Lung (tissue), 12 donors: ENCODE results near the gene PHF2. TPM values are rescaled to one million over a fixed set of nuclear protein-coding genes. Genes with fewer than 3 reads are reported as not detected.
"Not testable (repeated sequence)": the region's sequence is repeated elsewhere in the genome, so short reads cannot be mapped to it uniquely, and the experiment has no call there.

Experiments used
- ATAC-seq: fragments of 200-7000 bp; cut with Tn5 transposase; one replicate; pipeline ENCODE4 v1.9.1; 2020; ENCODE audit warnings: moderate number of reproducible peaks; ENCODE audit not compliant: insufficient read depth, low FRiP score
- DNase-seq, 3 donors: peaks; one replicate each; pipeline ENCODE4 v3.0.0-alpha.2; 2013 to 2017
- H3K27ac ChIP-seq, 2 donors: one replicate each; pipeline ENCODE4 v1.5.1; 2013; ENCODE audit warnings: mild to moderate bottlenecking in 2 of 2, moderate library complexity in 2 of 2, control low read depth in 1 of 2, inconsistent platforms in 1 of 2, low read depth in 1 of 2, low read length in 1 of 2
- H3K27me3 ChIP-seq, 3 donors: one replicate each; pipeline ENCODE4 v1.5.1; 2013; ENCODE audit warnings: low read length in 2 of 3; ENCODE audit not compliant: control insufficient read depth in 3 of 3, insufficient read depth in 3 of 3
- H3K36me3 ChIP-seq, 4 donors: one replicate each; pipeline ENCODE4 v1.5.1; 2013; ENCODE audit warnings: low read length in 4 of 4, mild to moderate bottlenecking in 1 of 4, moderate library complexity in 1 of 4; ENCODE audit not compliant: control insufficient read depth in 4 of 4, insufficient read depth in 4 of 4
- H3K4me1 ChIP-seq, 5 donors: one replicate each; pipeline ENCODE4 v1.5.1; 2013; ENCODE audit warnings: low read length in 5 of 5, mild to moderate bottlenecking in 2 of 5, moderate library complexity in 1 of 5; ENCODE audit not compliant: control insufficient read depth in 5 of 5, insufficient read depth in 5 of 5
- H3K4me3 ChIP-seq: one replicate; pipeline ENCODE4 v1.5.1; 2013; ENCODE audit warnings: mild to moderate bottlenecking, control low read depth, moderate library complexity
- H3K9ac ChIP-seq, 2 donors: one replicate each; pipeline ENCODE4 v1.5.1; 2013; ENCODE audit warnings: low read length in 2 of 2, control low read depth in 1 of 2; ENCODE audit not compliant: insufficient read depth in 1 of 2
- H3K9me3 ChIP-seq, 4 donors: one replicate each; pipeline ENCODE4 v1.5.1; 2013; ENCODE audit warnings: low read length in 3 of 4, mild to moderate bottlenecking in 1 of 4, moderate library complexity in 1 of 4; ENCODE audit not compliant: control insufficient read depth in 4 of 4, insufficient read depth in 3 of 4
- WGBS, 2 donors: extraction: QIAGEN DNeasy Blood & Tissue Kit; methylation state at CpG; one replicate each; pipeline ENCODE4 v1.1.7; 2013; 5-methylcytosine and 5-hydroxymethylcytosine counted together
- polyA plus RNA-seq, 2 donors: library from polyadenylated mRNA; stranded (reverse); fragments of 200-250 nt; gene quantifications; one replicate each; pipeline ENCODE4 v1.2.1, GENCODE V29; 2013
- total RNA-seq, 2 donors: library from RNA; depleted of rRNA in 1 of 2; stranded (reverse); fragments of >200 nt in 1 of 2; gene quantifications; one replicate each; pipeline ENCODE4 v1.2.1, GENCODE V29; 2014 to 2021
- TF ChIP-seq, protein P1 (sequence below): IDR thresholded peaks from 2 replicates; pipeline ENCODE4 v1.5.1; 2012; ENCODE audit warnings: mild to moderate bottlenecking; ENCODE audit errors: control extremely low read depth, extremely low read depth
- donor health status: control.
- donor health status: control.
- donor health status: Bipolar disorder and iron deficiency.
- donor health status: healthy.
- donor health status: DM: yes; HTN: yes; CAD: no.

Gene PHF2
- total and polyA plus RNA-seq, 4 donors: 20.1 to 33.6 (median 30.2) TPM

DNA sequence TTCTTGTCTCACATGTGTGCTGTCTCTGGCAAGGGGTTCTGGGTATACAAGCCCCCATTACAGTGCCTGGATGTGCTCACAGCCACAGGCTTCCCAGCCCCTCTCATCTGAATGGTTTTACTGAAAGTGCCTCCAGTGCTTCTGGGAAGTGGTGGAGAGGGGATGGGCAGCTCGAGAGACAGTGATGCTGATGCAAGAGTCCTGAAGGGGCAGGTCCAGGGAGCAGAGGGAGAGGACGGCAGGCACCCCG, 93.5 kb downstream of the PHF2 start:
- H3K4me3 ChIP-seq: no peak overlapping the region
- peaks cover 0 to 47% (median 12%) of the 10 kb centered on the region in 4 donors for H3K36me3 ChIP-seq
- H3K9ac ChIP-seq: no peak overlapping the region
- ATAC-seq (no peak), DNase-seq (peak in 2 of 3 donors; percentile 15 to 29)
- WGBS, 2 donors: 57 to 76% methylated on average over 3 of the region's 3 CpGs
- H3K4me1 ChIP-seq: peaks cover 0 to 2% (median 0%) of the 10 kb centered on the region in 5 donors
- H3K9me3 ChIP-seq: no peaks in the 10 kb centered on the region
- TF ChIP-seq, protein P1, sequence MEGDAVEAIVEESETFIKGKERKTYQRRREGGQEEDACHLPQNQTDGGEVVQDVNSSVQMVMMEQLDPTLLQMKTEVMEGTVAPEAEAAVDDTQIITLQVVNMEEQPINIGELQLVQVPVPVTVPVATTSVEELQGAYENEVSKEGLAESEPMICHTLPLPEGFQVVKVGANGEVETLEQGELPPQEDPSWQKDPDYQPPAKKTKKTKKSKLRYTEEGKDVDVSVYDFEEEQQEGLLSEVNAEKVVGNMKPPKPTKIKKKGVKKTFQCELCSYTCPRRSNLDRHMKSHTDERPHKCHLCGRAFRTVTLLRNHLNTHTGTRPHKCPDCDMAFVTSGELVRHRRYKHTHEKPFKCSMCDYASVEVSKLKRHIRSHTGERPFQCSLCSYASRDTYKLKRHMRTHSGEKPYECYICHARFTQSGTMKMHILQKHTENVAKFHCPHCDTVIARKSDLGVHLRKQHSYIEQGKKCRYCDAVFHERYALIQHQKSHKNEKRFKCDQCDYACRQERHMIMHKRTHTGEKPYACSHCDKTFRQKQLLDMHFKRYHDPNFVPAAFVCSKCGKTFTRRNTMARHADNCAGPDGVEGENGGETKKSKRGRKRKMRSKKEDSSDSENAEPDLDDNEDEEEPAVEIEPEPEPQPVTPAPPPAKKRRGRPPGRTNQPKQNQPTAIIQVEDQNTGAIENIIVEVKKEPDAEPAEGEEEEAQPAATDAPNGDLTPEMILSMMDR: no peak
- H3K27me3 ChIP-seq: no peaks in the 10 kb centered on the region
- H3K27ac ChIP-seq: no peak overlapping the region

DNA sequence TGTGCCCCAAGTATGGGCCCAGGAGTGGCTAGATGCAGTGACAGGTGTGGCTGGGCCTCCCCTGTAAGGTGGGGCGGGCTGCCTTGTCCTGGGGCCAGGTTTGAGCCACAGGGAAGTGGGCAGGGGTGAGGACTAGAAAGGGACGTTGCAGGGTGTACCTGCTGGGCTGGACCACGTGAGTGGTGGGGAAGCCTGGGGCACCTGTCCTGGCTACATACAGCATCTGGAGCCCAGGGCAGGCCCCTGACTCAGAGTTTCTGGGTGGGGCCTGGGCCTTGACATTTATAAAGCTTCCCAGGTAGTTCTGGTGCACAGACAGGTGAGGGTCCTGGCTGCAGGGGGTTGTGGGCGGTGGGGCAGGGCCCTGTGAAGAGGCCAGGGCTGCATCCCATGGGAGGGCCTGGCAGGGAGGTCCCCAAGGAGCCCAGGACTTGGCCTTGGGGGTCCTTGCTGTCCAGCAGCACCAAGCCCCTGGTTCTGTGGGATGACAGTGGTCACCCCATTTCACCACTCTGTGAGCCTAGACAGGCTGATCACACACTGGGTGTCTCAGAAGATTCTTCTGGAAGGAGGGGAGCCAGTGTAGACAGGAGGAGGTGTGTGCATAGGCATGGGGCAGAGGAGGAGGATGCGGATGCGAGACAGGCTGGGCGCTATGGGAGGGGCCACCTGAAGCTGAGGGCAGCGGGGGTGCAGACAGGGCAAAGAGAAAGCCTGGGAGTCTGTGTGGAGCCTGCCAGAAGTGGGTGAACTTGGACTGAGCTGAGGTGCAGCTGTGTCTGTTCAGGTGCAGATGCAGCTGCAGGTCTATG, 94.0 kb downstream of the PHF2 start:
- H3K4me1 ChIP-seq: peaks cover 0 to 2% (median 0%) of the 10 kb centered on the region in 5 donors
- DNase-seq (peak; percentile 32 to 75 (median 61)), ATAC-seq (no peak)
- no peaks in the 10 kb centered on the region for H3K27me3 ChIP-seq
- TF ChIP-seq, protein P1: no peak
- H3K36me3 ChIP-seq: peaks cover 0 to 48% (median 12%) of the 10 kb centered on the region in 4 donors
- H3K9ac ChIP-seq: no peak overlapping the region
- H3K4me3 ChIP-seq: no peak overlapping the region
- no peaks in the 10 kb centered on the region for H3K9me3 ChIP-seq
- 90 to 96% methylated on average over 8 of the region's 8 CpGs for WGBS, 2 donors
- H3K27ac ChIP-seq: no peak overlapping the region

GRCh38 chr9:93671020-93671338, 94.6 kb downstream of the PHF2 start:
- peaks cover 0 to 2% (median 0%) of the 10 kb centered on the region in 5 donors for H3K4me1 ChIP-seq
- DNase-seq (no peak), ATAC-seq (no peak)
- no peaks in the 10 kb centered on the region for H3K27me3 ChIP-seq
- TF ChIP-seq, protein P1: no peak
- H3K4me3 ChIP-seq: no peak overlapping the region
- H3K9ac ChIP-seq: no peak overlapping the region
- H3K9me3 ChIP-seq: no peaks in the 10 kb centered on the region
- no peak overlapping the region for H3K27ac ChIP-seq
- WGBS, 2 donors: 96 to 97% methylated on average over 2 of the region's 2 CpGs
- H3K36me3 ChIP-seq: peaks cover 0 to 48% (median 11%) of the 10 kb centered on the region in 4 donors

GRCh38 chr9:93672330-93673020, 96.1 kb downstream of the PHF2 start:
- H3K4me3 ChIP-seq, H3K4me1 ChIP-seq, H3K27me3 ChIP-seq, H3K9me3 ChIP-seq, H3K27ac ChIP-seq, ATAC-seq, H3K9ac ChIP-seq: not testable (repeated sequence)
- peak; percentile 28 to 64 (median 41) for DNase-seq
- whole genome bisulfite sequencing, 2 donors: 95 to 98% methylated on average over 2 of the region's 2 CpGs
- peaks cover under 1 to 52% (median 11%) of the 10 kb centered on the region in 4 donors for H3K36me3 ChIP-seq
